Kidney (tissue), 14 donors: Measurements from ENCODE around the gene DPYSL3. TPM values are rescaled to one million over a fixed set of nuclear protein-coding genes. Genes with fewer than 3 reads are reported as not detected.

Experiments
- DNase-seq, 5 donors: peaks; one replicate each; pipeline ENCODE4 v3.0.0-alpha.2; 2013 to 2020
- FAIRE-seq: peaks from 2 replicates; lab custom pipeline; 2012; peaks lifted over from hg19 to GRCh38; lab: Jason Lieb, UNC
- H3K27ac ChIP-seq, 2 donors: one replicate each; pipeline ENCODE4 v1.7.0; 2013; ENCODE audit warnings: low read depth in 2 of 2, low read length in 2 of 2, inconsistent platforms in 1 of 2
- H3K27me3 ChIP-seq: one replicate; pipeline ENCODE4 v1.7.1; 2013; ENCODE audit warnings: low read length, inconsistent platforms; ENCODE audit not compliant: control insufficient read depth, insufficient read depth
- H3K36me3 ChIP-seq, 3 donors: one replicate each; pipeline versions ENCODE4 v1.7.0 to v1.7.1; 2013; ENCODE audit warnings: low read length in 3 of 3, control low read depth in 1 of 3, inconsistent platforms in 1 of 3; ENCODE audit not compliant: insufficient read depth in 3 of 3, control insufficient read depth in 2 of 3
- H3K4me1 ChIP-seq, 3 donors: one replicate each; pipeline versions ENCODE4 v1.7.0 to v1.7.1; 2013; ENCODE audit warnings: low read length in 3 of 3, inconsistent platforms in 1 of 3, low read depth in 1 of 3; ENCODE audit not compliant: control insufficient read depth in 2 of 3, insufficient read depth in 2 of 3
- H3K4me3 ChIP-seq, 3 donors: one replicate each; pipeline versions ENCODE4 v1.7.0 to v1.8.1; 2013; ENCODE audit warnings: low read length in 3 of 3, control low read depth in 1 of 3, inconsistent platforms in 1 of 3
- H3K9ac ChIP-seq, 3 donors: one replicate each; pipeline versions ENCODE4 v1.7.0 to v1.7.1; 2013; ENCODE audit warnings: low read length in 3 of 3, control low read depth in 1 of 3, inconsistent platforms in 1 of 3
- H3K9me3 ChIP-seq, 3 donors: one replicate each; pipeline versions ENCODE4 v1.7.0 to v1.7.1; 2013; ENCODE audit warnings: low read length in 3 of 3, control low read depth in 1 of 3, inconsistent platforms in 1 of 3; ENCODE audit not compliant: control insufficient read depth in 2 of 3, insufficient read depth in 1 of 3
- intact Hi-C: fragments of 100-400 bp; cut with DNase I; formaldehyde crosslinking; loops from one replicate; pipeline ENCODE4 v1.11.1; 2022
- polyA plus RNA-seq: library from polyadenylated mRNA; stranded (reverse); fragments of 350-450 nt; fragmentation: Illumina TruSeq; extraction: RNeasy Lipid Tissue Mini Kit (QIAGEN cat#74804); gene quantifications from one replicate; pipeline ENCODE4 v1.2.3, GENCODE V29; 2014; ENCODE audit warnings: low read depth, low replicate concordance; ENCODE audit not compliant: insufficient read depth
- total RNA-seq: library from RNA; stranded (reverse); fragmentation: NEBNext Ultra II Directional; extraction: Animal tissue kit (Norgen Biotek cat#: 25700); gene quantifications from one replicate; pipeline ENCODE4 v1.2.1, GENCODE V29; 2021
- TF ChIP-seq, protein P1 (sequence below): IDR thresholded peaks from 3 replicates; pipeline ENCODE4 v1.5.1; 2012; ENCODE audit warnings: mild to moderate bottlenecking, moderate library complexity, borderline replicate concordance; ENCODE audit not compliant: insufficient read depth; ENCODE audit errors: extremely low read depth
- donor health status: control.
- donor health status: control.
- donor health status: control.
- donor health status: control.
- donor health status: control.
- donor health status: DM: yes; HTN: yes; CAD: no.
- donor health status: Normal renal cell carcinoma (clear cell type).

DPYSL3 gene
- total and polyA plus RNA-seq, 2 donors from 2014 or later, result 7.1 to 19.1 TPM

DNA sequence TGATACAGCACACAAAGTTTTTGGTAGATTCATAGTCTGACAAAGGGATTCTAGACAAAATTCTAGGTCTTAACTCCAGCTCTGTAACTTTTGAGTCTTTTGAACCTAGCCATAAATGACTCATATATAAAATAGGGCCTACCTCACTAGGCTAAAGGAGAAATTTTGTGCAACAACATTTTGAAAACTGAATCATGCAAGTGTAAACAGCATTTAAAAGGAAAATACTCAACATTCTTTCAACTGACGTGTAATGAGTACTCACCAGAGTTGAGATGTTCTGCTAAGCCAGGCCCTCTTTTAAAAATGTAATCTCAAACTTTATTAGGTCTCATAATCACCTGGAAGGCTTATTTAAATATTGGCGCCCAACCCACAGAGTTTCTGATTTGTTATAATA, 161.8 kb downstream of the DPYSL3 start:
- Histone ChIP-seq H3K27me3 (no peaks in the 10 kb centered on the region), H3K9ac (no peak overlapping the region), H3K27ac (no peak overlapping the region), H3K4me3 (no peak overlapping the region), H3K36me3 (no peaks in the 10 kb centered on the region), H3K9me3 (no peaks in the 10 kb centered on the region), H3K4me1 (no peaks in the 10 kb centered on the region)
- no peak for FAIRE-seq
- TF ChIP-seq, protein P1, sequence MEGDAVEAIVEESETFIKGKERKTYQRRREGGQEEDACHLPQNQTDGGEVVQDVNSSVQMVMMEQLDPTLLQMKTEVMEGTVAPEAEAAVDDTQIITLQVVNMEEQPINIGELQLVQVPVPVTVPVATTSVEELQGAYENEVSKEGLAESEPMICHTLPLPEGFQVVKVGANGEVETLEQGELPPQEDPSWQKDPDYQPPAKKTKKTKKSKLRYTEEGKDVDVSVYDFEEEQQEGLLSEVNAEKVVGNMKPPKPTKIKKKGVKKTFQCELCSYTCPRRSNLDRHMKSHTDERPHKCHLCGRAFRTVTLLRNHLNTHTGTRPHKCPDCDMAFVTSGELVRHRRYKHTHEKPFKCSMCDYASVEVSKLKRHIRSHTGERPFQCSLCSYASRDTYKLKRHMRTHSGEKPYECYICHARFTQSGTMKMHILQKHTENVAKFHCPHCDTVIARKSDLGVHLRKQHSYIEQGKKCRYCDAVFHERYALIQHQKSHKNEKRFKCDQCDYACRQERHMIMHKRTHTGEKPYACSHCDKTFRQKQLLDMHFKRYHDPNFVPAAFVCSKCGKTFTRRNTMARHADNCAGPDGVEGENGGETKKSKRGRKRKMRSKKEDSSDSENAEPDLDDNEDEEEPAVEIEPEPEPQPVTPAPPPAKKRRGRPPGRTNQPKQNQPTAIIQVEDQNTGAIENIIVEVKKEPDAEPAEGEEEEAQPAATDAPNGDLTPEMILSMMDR, result no peak
- intact Hi-C loops, result no loop called here
- no peak for DNase-seq

DNA sequence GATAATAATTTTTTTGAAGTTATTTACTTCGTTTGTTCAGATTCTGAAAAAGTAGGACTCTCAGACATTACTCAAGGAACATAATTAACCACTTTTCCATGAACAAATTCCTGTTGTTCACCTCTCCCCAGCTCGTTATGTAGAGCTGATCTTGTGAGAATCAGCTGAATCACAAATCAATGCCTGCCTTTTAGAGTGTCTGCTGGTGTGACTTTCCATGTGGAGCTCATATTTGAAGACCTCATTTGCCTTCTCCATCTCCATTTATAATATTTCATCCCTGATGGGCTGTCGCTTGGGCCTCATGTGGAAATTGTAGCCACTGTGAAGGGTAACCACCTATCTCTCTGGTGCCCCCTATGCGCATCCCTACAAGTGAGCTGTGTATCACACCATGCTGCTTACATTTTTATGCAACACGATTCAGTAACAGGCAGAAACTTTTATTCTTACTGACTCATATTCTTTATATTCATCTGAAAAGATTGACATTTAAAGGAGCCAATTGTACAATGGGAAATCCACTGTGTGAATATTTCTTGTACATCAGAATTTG, 163.8 kb downstream of the DPYSL3 start:
- FAIRE-seq, result no peak
- H3K27me3 ChIP-seq, result no peaks in the 10 kb centered on the region

GRCh38 chr5:147344861-147345260, 165.0 kb downstream of the DPYSL3 start:
- Histone ChIP-seq H3K27ac (no peak overlapping the region), H3K36me3 (no peaks in the 10 kb centered on the region), H3K4me1 (peaks cover 0 to 7% (median 0%) of the 10 kb centered on the region in 3 donors), H3K27me3 (no peaks in the 10 kb centered on the region), H3K4me3 (no peak overlapping the region), H3K9ac (no peak overlapping the region), H3K9me3 (no peaks in the 10 kb centered on the region)
- TF ChIP-seq, protein P1, result no peak
- no peak for FAIRE-seq
- intact Hi-C loops, result no loop called here
- DNase-seq, result no peak

More for the DNA sequence above, 163.8 kb downstream of the DPYSL3 start:
- Histone ChIP-seq H3K9ac (no peak overlapping the region), H3K4me3 (no peak overlapping the region), H3K36me3 (no peaks in the 10 kb centered on the region), H3K4me1 (peaks cover 0 to 1% (median 0%) of the 10 kb centered on the region in 3 donors), H3K27ac (no peak overlapping the region), H3K9me3 (no peaks in the 10 kb centered on the region)
- intact Hi-C loops, result no loop called here
- TF ChIP-seq, protein P1, result no peak
- DNase-seq, result no peak

DNA sequence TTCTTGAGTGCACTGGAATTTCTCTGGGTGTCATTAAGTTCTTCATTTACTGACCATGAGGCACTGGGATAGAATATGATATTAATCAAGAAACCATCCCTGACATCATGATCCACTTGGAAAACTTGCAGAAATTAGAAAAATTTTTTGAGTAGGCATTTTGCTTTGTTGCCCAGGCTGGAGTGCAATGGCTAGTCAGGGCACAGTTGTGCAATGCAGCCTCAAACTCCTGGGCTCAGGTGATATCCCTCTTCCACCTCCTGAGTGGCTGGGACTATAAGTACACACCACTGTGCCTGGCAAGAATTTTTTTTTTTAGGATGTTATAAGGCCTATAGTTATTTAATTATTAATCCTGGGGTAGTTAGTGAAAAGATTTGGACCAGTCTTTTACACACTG, 168.5 kb downstream of the DPYSL3 start:
- H3K9me3 ChIP-seq, result no peaks in the 10 kb centered on the region
- no peak overlapping the region for H3K27ac ChIP-seq
- peaks cover 0 to 7% (median 0%) of the 10 kb centered on the region in 3 donors for H3K4me1 ChIP-seq
- TF ChIP-seq, protein P1, result no peak
- no peak overlapping the region for H3K4me3 ChIP-seq
- no peak for FAIRE-seq
- intact Hi-C loops, result no loop called here
- H3K27me3 ChIP-seq, result no peaks in the 10 kb centered on the region
- no peaks in the 10 kb centered on the region for H3K36me3 ChIP-seq
- no peak for DNase-seq
- H3K9ac ChIP-seq, result no peak overlapping the region
